HepG2 (cell line): ENCODE measurements around the gene SYNE3. TPM values are rescaled to one million over a fixed set of nuclear protein-coding genes. Genes with fewer than 3 reads are reported as not detected.
A peak's percentile ranks its signal among the peaks of the same experiment; 100 is the strongest.

ENCODE experiments used
- ATAC-seq: fragments of 200-7000 bp; cut with Tn5 transposase; 3 replicates; pipeline ENCODE4 v1.9.1; 2020; ENCODE audit warnings: mild to moderate bottlenecking, moderate library complexity
- BruUV-seq: library from RNA; stranded (reverse); fragments of 400-500 nt; replicated peaks from 2 replicates; lab custom pipeline; 2021; lab: Mats Ljungman, UMichigan
- CTCF ChIA-PET: fragments of 300-600 bp; formaldehyde crosslinking; extraction: SDS; loops from one replicate; lab custom pipeline; 2021; ENCODE audit warnings: low total read pairs, inconsistent platforms, low intra/inter-chr PET ratio; lab: Yijun Ruan, JAX
- POLR2A ChIA-PET: fragments of 350-600 bp; sonication (Branson Sonifier 250); formaldehyde crosslinking; loops from one replicate; lab custom pipeline; 2020; ENCODE audit warnings: antibody characterized with exemption, inconsistent platforms; lab: Yijun Ruan, JAX
- DNase-seq: peaks from one replicate; pipeline ENCODE4 v3.0.0-alpha.2; 2015; ENCODE audit warnings: low spot score
- FAIRE-seq: peaks from 3 replicates; lab custom pipeline; 2011; peaks lifted over from hg19 to GRCh38; lab: Jason Lieb, UNC
- H2AFZ ChIP-seq: one replicate; pipeline ENCODE4 v1.6.1; 2011; ENCODE audit warnings: low read length, inconsistent platforms
- H3K27ac ChIP-seq: fragments of 300-600 bp; 3 replicates; pipeline ENCODE4 v1.8.0; 2011; ENCODE audit warnings: mixed run types, mild to moderate bottlenecking, mixed read lengths, low read length, inconsistent platforms; ENCODE audit not compliant: insufficient read depth; ENCODE audit errors: extremely low read length
- H3K27me3 ChIP-seq, 2 experiments: fragments of 200-600 bp in 1 of 2; 2 replicates in 1 of 2; 3 replicates in 1 of 2; pipeline versions ENCODE4 v1.6.0 to v1.8.0; 2011; ENCODE audit warnings: low read length in 2 of 2, mild to moderate bottlenecking in 2 of 2, moderate library complexity in 2 of 2, inconsistent platforms in 1 of 2; ENCODE audit not compliant: insufficient read depth in 2 of 2, control insufficient read depth in 1 of 2
- H3K36me3 ChIP-seq, 2 experiments: fragments of 200-600 bp in 1 of 2; replicated peaks in 1 of 2; 2 replicates in 1 of 2; 3 replicates in 1 of 2; pipeline versions ENCODE4 v1.5.1 to v1.8.0; 2011; ENCODE audit warnings: low read length in 2 of 2, inconsistent platforms in 1 of 2; ENCODE audit not compliant: insufficient read depth in 2 of 2, control insufficient read depth in 1 of 2
- H3K4me1 ChIP-seq: 2 replicates; pipeline ENCODE4 v1.5.1; 2012; ENCODE audit warnings: low read length, inconsistent platforms; ENCODE audit not compliant: insufficient read depth
- H3K4me2 ChIP-seq: 2 replicates; pipeline ENCODE4 v1.6.0; 2011; ENCODE audit warnings: low read depth, low read length, inconsistent platforms
- H3K4me3 ChIP-seq, 3 experiments: fragments of 200-600 bp in 1 of 3; sonication (generic), shearing (Covaris generic) in 1 of 3; replicated peaks in 1 of 3; 2 replicates each; pipeline ENCODE4 v1.5.1; 2011 to 2016; ENCODE audit warnings: low read length in 3 of 3, inconsistent platforms in 2 of 3, low read depth in 2 of 3, mild to moderate bottlenecking in 2 of 3, control low read depth in 1 of 3, mixed read lengths in 1 of 3; ENCODE audit not compliant: insufficient read depth in 1 of 3
- H3K79me2 ChIP-seq: one replicate; pipeline ENCODE4 v1.6.1; 2011; ENCODE audit warnings: low read length, inconsistent platforms; ENCODE audit not compliant: insufficient read depth
- H3K9ac ChIP-seq: 2 replicates; pipeline ENCODE4 v1.6.0; 2011; ENCODE audit warnings: mild to moderate bottlenecking, low read depth, low read length, inconsistent platforms; ENCODE audit not compliant: insufficient read depth
- H3K9me3 ChIP-seq: 2 replicates; pipeline ENCODE4 v1.5.1; 2012; ENCODE audit warnings: mild to moderate bottlenecking, low read length
- H4K20me1 ChIP-seq: 2 replicates; pipeline ENCODE4 v1.6.0; 2011; ENCODE audit warnings: inconsistent platforms, mild to moderate bottlenecking, low read length, moderate library complexity; ENCODE audit not compliant: insufficient read depth
- GATAD2A ChIP-seq: IDR thresholded peaks from 2 replicates; pipeline ENCODE4 v1.6.1; 2016
- HNF4A ChIP-seq: sonication (generic); formaldehyde crosslinking; IDR thresholded peaks from 2 replicates; pipeline ENCODE4 v1.4.0; 2020; ENCODE audit warnings: missing genetic modification reagents
- MAX ChIP-seq: IDR thresholded peaks from 2 replicates; pipeline ENCODE4 v1.6.1; 2012; ENCODE audit warnings: inconsistent platforms
- SAP130 ChIP-seq: IDR thresholded peaks from 2 replicates; pipeline ENCODE4 v1.6.1; 2016; ENCODE audit warnings: low read depth
- SNAI1 ChIP-seq: sonication (generic); formaldehyde crosslinking; IDR thresholded peaks from 2 replicates; pipeline ENCODE4 v1.5.0; 2020; ENCODE audit warnings: mild to moderate bottlenecking, missing genetic modification reagents, borderline replicate concordance
- SOX13 ChIP-seq, 3 experiments: fragments of 450-650 bp in 1 of 3; sonication (generic) in 1 of 3; formaldehyde crosslinking in 1 of 3; IDR thresholded peaks in 2 of 3; conservative IDR thresholded peaks in 1 of 3; 2 replicates each; pipeline versions ENCODE4 v1.5.0 to v1.6.1; 2016 to 2020; ENCODE audit warnings: antibody characterized with exemption in 1 of 3, mild to moderate bottlenecking in 1 of 3, missing compliant biosample characterization in 1 of 3, missing genetic modification reagents in 1 of 3, moderate library complexity in 1 of 3
- SOX6 ChIP-seq, 2 experiments: fragments of 450-650 bp in 1 of 2; sonication (generic) in 1 of 2; formaldehyde crosslinking in 1 of 2; IDR thresholded peaks; 2 replicates each; pipeline versions ENCODE4 v1.4.0 to v1.6.1; 2017 to 2020; ENCODE audit warnings: antibody characterized with exemption in 1 of 2, mild to moderate bottlenecking in 1 of 2, missing genetic modification reagents in 1 of 2
- TEAD3 ChIP-seq: optimal IDR thresholded peaks from 2 replicates; pipeline ENCODE3; 2016; ENCODE audit warnings: borderline replicate concordance
- WIZ ChIP-seq: sonication (generic); formaldehyde crosslinking; IDR thresholded peaks from 2 replicates; pipeline ENCODE4 v1.5.1; 2020; ENCODE audit warnings: mild to moderate bottlenecking, missing genetic modification reagents
- ZEB1 ChIP-seq: IDR thresholded peaks from 2 replicates; pipeline ENCODE4 v1.6.1; 2012; ENCODE audit warnings: mild to moderate bottlenecking, low read depth, inconsistent platforms; ENCODE audit not compliant: insufficient replicate concordance
- ZKSCAN1 ChIP-seq: fragments of 150-350 bp; IDR thresholded peaks from 2 replicates; pipeline ENCODE4 v1.6.1; 2014; ENCODE audit warnings: low read length
- ZNF562 ChIP-seq: sonication (generic); formaldehyde crosslinking; IDR thresholded peaks from 2 replicates; pipeline ENCODE4 v1.8.0; 2022; ENCODE audit warnings: missing genetic modification reagents, borderline replicate concordance
- ZNF883 ChIP-seq: sonication (generic); formaldehyde crosslinking; IDR thresholded peaks from 2 replicates; pipeline ENCODE4 v1.5.1; 2020; ENCODE audit warnings: mild to moderate bottlenecking, missing genetic modification reagents; ENCODE audit errors: not compliant biosample characterization
- WGBS: methylation state at CpG from one replicate; pipeline ENCODE4 v1.1.6; 2017; ENCODE audit warnings: low lambda C conversion rate; 5-methylcytosine and 5-hydroxymethylcytosine counted together
- in situ Hi-C: cut with HindIII; loops from 2 replicates; pipeline ENCODE4 v1.10.0; 2017; ENCODE audit warnings: low pct_unique_long_range_greater_than_20kb; ENCODE audit not compliant: extremely low pct_ligation_motif_present
- intact Hi-C: fragments of 100-400 bp; cut with micrococcal nuclease; formaldehyde crosslinking; loops from one replicate; pipeline ENCODE4 v1.10.0; 2022; ENCODE audit not compliant: unreplicated experiment
- polyA plus RNA-seq, 8 experiments: library from polyadenylated mRNA; depleted of rRNA in 3 of 8; stranded (reverse) in 7 of 8; unstranded in 1 of 8; fragments of >200 nt; fragmentation: Illumina TruSeq in 4 of 8; extraction: Trizol in 4 of 8; gene quantifications; 2 replicates each; pipeline versions ENCODE4 v1.2.1 to v1.2.3, GENCODE V29; 2011 to 2016; ENCODE audit warnings: low read depth in 4 of 8, missing spikeins in 1 of 8, mixed read lengths in 1 of 8; ENCODE audit not compliant: insufficient read depth in 1 of 8
- total RNA-seq, 5 experiments: library from RNA; depleted of rRNA; stranded (reverse); fragments of >200 nt; fragmentation: Illumina TruSeq; extraction: Trizol; gene quantifications; 2 replicates each; pipeline ENCODE4 v1.2.3, GENCODE V29; 2016; ENCODE audit warnings: low read depth in 1 of 5
- TF ChIP-seq, protein P1 (sequence below): sonication (generic); formaldehyde crosslinking; IDR thresholded peaks from 2 replicates; pipeline ENCODE4 v1.4.0; 2020; ENCODE audit warnings: mild to moderate bottlenecking, missing genetic modification reagents

SYNE3 gene
- total and polyA plus RNA-seq, 2 of the 13 experiments (the other 11 are each of a cell fraction or from before 2014, with no cell fraction given), result 7.8 to 8.0 TPM

DNA sequence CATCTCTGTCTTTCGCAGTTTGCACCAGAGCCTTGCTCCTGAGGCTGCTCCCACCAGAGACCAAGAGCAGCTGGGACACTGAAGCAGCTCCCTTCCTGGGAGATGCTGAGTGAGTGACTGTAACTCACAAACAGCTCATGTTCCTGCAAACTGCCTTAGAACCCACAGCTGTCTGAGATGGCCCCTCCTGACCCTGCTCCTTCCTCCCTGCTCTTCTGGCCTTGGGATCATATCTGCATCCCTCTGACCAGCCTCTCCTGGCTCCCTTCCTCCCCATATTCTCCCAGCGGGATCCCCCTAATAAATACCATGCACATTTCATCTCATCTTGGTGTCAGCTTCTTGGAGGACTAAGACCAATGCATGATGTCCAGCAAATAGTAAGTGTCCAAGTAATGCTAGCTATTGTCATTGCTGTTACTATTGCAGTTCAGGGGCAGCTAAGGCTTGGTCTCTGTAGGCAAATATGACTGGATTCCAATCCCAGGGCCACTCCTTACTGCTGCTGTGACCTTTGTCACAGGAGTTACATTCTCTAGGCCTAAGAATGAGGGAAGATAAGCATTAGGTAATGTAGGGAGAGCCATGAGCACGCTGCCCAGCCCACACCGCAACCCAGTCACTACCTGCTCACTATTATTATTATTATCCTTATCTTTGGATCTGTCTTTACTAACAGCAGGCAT, 47.9 kb downstream of the SYNE3 start:
- FAIRE-seq, result peak; percentile 95
- 50% methylated on average over 1 of the region's 4 CpGs for WGBS
- H3K9me3 ChIP-seq, result no peaks in the 10 kb centered on the region
- in situ Hi-C loops, result no loop called here
- peaks cover 22% of the 10 kb centered on the region for H3K4me1 ChIP-seq
- no peaks in the 10 kb centered on the region for H3K79me2 ChIP-seq
- POLR2A ChIA-PET, result interaction anchor here (0.7 to 4.4 kb wide), 8 partner anchors 16 to 67 kb away, joined by 3 to 23 read pairs (median 4); partner anchors contain the start of gene GLRX5
- H2AFZ ChIP-seq, result no peak overlapping the region
- BruUV-seq, result no TSS peak
- H3K4me3 ChIP-seq, result no peak overlapping the region; a peak in 1 of 6 replicates
- peak overlapping the region; percentile 23; the same call in 1 of the 2 replicates for H3K4me2 ChIP-seq
- peak; percentile 95 for ATAC-seq
- H3K36me3 ChIP-seq, result peaks cover 4 to 42% of the 10 kb centered on the region in 2 experiments
- DNase-seq, result peak; percentile 84
- no peaks in the 10 kb centered on the region for H4K20me1 ChIP-seq
- H3K27me3 ChIP-seq, result no peaks in the 10 kb centered on the region
- H3K27ac ChIP-seq, result peak overlapping the region; percentile 58
- peak overlapping the region; percentile 15; the same call in 1 of the 2 replicates for H3K9ac ChIP-seq
- CTCF ChIA-PET, result no interaction called here
- intact Hi-C loops, result no loop called here
- TF ChIP-seq HNF4A, result peak; percentile 75
- TF ChIP-seq ZNF883 (CRISPR knock-in tag), result no peak
- TF ChIP-seq SOX13 (IDR thresholded peaks at IDR 0.05), result no peak
- peak in 1 of 2 experiments; percentile 54; a peak in 2 of 4 replicates for TF ChIP-seq SOX13 (CRISPR knock-in tag; conservative IDR thresholded peaks at IDR 0.05 in 1 of 2, IDR thresholded peaks at IDR 0.05 in 1 of 2)
- no peak for TF ChIP-seq ZEB1
- 0 out of 2 replicates have a peak, but pooled peaks have one; percentile 3 for TF ChIP-seq MAX
- no peak for TF ChIP-seq SNAI1
- TF ChIP-seq SAP130, result peak; percentile 30; the same call in 1 of the 2 replicates
- TF ChIP-seq, protein P1, sequence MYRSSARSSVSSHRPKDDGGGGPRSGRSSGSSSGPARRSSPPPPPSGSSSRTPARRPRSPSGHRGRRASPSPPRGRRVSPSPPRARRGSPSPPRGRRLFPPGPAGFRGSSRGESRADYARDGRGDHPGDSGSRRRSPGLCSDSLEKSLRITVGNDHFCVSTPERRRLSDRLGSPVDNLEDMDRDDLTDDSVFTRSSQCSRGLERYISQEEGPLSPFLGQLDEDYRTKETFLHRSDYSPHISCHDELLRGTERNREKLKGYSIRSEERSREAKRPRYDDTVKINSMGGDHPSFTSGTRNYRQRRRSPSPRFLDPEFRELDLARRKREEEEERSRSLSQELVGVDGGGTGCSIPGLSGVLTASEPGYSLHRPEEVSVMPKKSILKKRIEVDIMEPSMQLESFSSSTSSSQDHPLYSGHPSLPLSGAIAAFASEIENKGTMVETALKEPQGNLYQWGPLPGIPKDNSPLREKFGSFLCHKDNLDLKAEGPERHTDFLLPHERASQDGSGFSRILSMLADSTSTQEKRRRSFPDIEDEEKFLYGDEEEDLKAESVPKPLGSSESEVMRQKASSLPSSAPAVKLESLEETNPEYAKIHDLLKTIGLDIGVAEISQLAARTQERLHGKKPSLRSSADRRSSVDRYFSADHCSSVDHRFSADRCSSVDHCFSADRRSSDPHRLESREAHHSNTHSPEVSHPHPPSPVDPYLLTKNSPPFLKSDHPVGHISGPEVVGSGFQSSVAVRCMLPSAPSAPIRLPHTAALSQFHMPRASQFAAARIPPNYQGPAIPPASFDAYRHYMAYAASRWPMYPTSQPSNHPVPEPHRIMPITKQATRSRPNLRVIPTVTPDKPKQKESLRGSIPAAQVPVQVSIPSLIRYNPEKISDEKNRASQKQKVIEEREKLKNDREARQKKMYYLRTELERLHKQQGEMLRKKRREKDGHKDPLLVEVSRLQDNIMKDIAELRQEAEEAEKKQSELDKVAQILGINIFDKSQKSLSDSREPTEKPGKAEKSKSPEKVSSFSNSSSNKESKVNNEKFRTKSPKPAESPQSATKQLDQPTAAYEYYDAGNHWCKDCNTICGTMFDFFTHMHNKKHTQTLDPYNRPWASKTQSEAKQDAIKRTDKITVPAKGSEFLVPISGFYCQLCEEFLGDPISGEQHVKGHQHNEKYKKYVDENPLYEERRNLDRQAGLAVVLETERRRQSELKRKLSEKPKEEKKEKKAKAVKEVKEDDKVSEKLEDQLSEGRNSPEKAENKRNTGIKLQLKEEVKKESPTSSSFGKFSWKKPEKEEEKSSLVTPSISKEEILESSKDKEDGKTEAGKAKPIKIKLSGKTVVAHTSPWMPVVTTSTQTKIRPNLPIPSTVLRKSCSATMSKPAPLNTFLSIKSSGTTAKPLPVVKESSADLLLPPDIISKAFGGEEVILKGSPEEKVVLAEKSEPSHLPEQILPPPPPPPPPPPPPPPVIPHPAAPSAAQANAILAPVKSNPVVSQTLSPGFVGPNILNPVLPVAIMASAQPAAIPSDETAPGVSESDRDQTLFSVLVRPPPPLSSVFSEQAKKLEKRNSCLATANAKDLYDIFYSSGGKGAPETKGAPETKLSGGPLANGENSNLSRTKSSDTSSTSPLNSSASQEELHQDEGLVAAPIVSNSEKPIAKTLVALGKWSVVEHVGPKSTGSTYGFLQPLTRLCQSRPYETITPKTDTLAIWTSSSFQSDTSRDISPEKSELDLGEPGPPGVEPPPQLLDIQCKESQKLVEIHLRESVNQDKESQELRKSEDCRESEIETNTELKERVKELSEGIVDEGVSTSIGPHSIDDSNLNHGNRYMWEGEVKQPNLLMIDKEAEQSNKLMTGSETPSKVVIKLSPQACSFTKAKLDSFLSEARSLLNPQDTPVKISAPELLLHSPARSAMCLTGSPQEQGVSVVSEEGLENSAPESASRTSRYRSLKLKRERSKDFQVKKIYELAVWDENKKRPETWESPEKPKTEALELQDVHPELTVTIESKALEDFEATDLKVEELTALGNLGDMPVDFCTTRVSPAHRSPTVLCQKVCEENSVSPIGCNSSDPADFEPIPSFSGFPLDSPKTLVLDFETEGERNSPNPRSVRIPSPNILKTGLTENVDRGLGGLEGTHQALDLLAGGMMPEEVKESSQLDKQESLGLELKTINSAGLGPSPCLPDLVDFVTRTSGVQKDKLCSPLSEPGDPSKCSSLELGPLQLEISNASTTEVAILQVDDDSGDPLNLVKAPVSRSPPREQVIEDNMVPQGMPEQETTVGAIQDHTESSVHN, result no peak
- no peak for TF ChIP-seq WIZ (CRISPR knock-in tag)
- no peak for TF ChIP-seq GATAD2A (CRISPR knock-in tag)
- TF ChIP-seq TEAD3, result peak; percentile 84
- no peak for TF ChIP-seq ZNF562
- no peak for TF ChIP-seq SOX6 (IDR thresholded peaks at IDR 0.05)
- TF ChIP-seq SOX6 (CRISPR knock-in tag; IDR thresholded peaks at IDR 0.05), result peak; percentile 48; the same call in 1 of the 2 replicates
- no peak for TF ChIP-seq ZKSCAN1
